Naive thymus-derived CD4-positive, alpha-beta T cell (primary cell): ENCODE measurements around the gene NR0B2. TPM values are rescaled to one million over a fixed set of nuclear protein-coding genes. Genes with fewer than 3 reads are reported as not detected.

ENCODE experiments used
- ATAC-seq: fragments of 150-1000 bp; cut with Tn5 transposase; 2 replicates; pipeline ENCODE4 v1.10.0; 2021; ENCODE audit warnings: mild to moderate bottlenecking, moderate library complexity
- CTCF ChIA-PET: fragments of 350-600 bp; sonication (Branson Sonifier 250); formaldehyde crosslinking; loops from one replicate; lab custom pipeline; 2021; ENCODE audit warnings: antibody characterized with exemption; lab: Charles Lee
- POLR2A ChIA-PET: fragments of 350-600 bp; sonication (Branson Sonifier 250); formaldehyde crosslinking; loops from one replicate; lab custom pipeline; 2021; ENCODE audit warnings: antibody characterized with exemption, inconsistent platforms; lab: Charles Lee
- DNase-seq, 9 donors: peaks; one replicate each; pipeline versions ENCODE4 v3.0.0 to v3.0.0-alpha.2; 2020 to 2022; ENCODE audit warnings: mixed read lengths in 1 of 9
- H3K27ac ChIP-seq: one replicate; pipeline ENCODE4 v1.7.0; 2013; ENCODE audit warnings: mild to moderate bottlenecking, low read depth, low read length, moderate library complexity
- H3K27me3 ChIP-seq, 2 donors: one replicate each; pipeline ENCODE4 v1.7.0; 2013; ENCODE audit warnings: low read length in 2 of 2, mild to moderate bottlenecking in 2 of 2, moderate library complexity in 2 of 2; ENCODE audit not compliant: control insufficient read depth in 2 of 2, insufficient read depth in 2 of 2
- H3K36me3 ChIP-seq, 3 experiments: 1 replicate in 2 of 3; 2 replicates in 1 of 3; pipeline ENCODE4 v1.7.0; 2013; ENCODE audit warnings: low read length in 3 of 3, mild to moderate bottlenecking in 3 of 3, moderate library complexity in 1 of 3; ENCODE audit not compliant: insufficient read depth in 3 of 3, control insufficient read depth in 2 of 3
- H3K4me1 ChIP-seq, 2 donors: one replicate each; pipeline ENCODE4 v1.7.0; 2013; ENCODE audit warnings: low read length in 2 of 2, mild to moderate bottlenecking in 2 of 2, moderate library complexity in 1 of 2; ENCODE audit not compliant: control insufficient read depth in 2 of 2, insufficient read depth in 2 of 2
- H3K4me3 ChIP-seq: 2 replicates; pipeline ENCODE4 v1.7.0; 2013; ENCODE audit warnings: mild to moderate bottlenecking, low read length
- H3K9me3 ChIP-seq, 3 experiments: 1 replicate in 2 of 3; 2 replicates in 1 of 3; pipeline ENCODE4 v1.7.0; 2013; ENCODE audit warnings: low read length in 3 of 3; ENCODE audit not compliant: control insufficient read depth in 2 of 3
- H3K27ac Mint-ChIP-seq, 9 donors: one replicate each; pipeline ENCODE4 v1.8.0; 2020 to 2022; ENCODE audit warnings: mixed read lengths in 9 of 9, mild to moderate bottlenecking in 8 of 9, moderate library complexity in 5 of 9, inconsistent platforms in 2 of 9
- H3K27me3 Mint-ChIP-seq, 5 donors: one replicate each; pipeline ENCODE4 v1.8.0; 2021 to 2022; ENCODE audit warnings: mixed read lengths in 5 of 5, mild to moderate bottlenecking in 1 of 5
- H3K36me3 Mint-ChIP-seq, 5 donors: one replicate each; pipeline ENCODE4 v1.8.0; 2020 to 2022; ENCODE audit warnings: mixed read lengths in 5 of 5, mild to moderate bottlenecking in 3 of 5, inconsistent platforms in 1 of 5
- H3K4me1 Mint-ChIP-seq, 7 donors: one replicate each; pipeline ENCODE4 v1.8.0; 2020 to 2022; ENCODE audit warnings: mixed read lengths in 7 of 7, mild to moderate bottlenecking in 3 of 7, inconsistent platforms in 1 of 7
- H3K4me3 Mint-ChIP-seq, 10 donors: one replicate each; pipeline ENCODE4 v1.8.0; 2020 to 2022; ENCODE audit warnings: mild to moderate bottlenecking in 10 of 10, mixed read lengths in 10 of 10, moderate library complexity in 6 of 10, inconsistent platforms in 2 of 10
- H3K9me3 Mint-ChIP-seq, 11 donors: one replicate each; pipeline ENCODE4 v1.8.0; 2020 to 2022; ENCODE audit warnings: mixed read lengths in 11 of 11, mild to moderate bottlenecking in 4 of 11, inconsistent platforms in 1 of 11, moderate library complexity in 1 of 11
- intact Hi-C, 2 donors: fragments of 100-400 bp; cut with micrococcal nuclease; formaldehyde crosslinking; loops; one replicate each; pipeline ENCODE4 v1.15.1; 2023
- polyA plus RNA-seq, 2 donors: library from polyadenylated mRNA; unstranded; fragments of 300-500 nt; fragmentation: Illumina TruSeq; gene quantifications; one replicate each; pipeline ENCODE4 v1.2.3, GENCODE V29; 2021
- total RNA-seq, 6 experiments: library from RNA in 5 of 6; stranded (reverse) in 5 of 6; gene quantifications; 1 replicate in 5 of 6; 2 replicates in 1 of 6; pipeline ENCODE4 v1.2.3 and lab custom pipeline; 2021 to 2026

NR0B2 gene
- total and polyA plus RNA-seq, 7 experiments from 2014 or later = not detected

GRCh38 chr1:26922901-26923300 lies 9.1 kb upstream of the NR0B2 start:
- Mint-ChIP-seq H3K36me3 (peaks cover 0 to 16% (median 6%) of the 10 kb centered on the region in 5 donors), H3K4me3 (peak overlapping the region; percentile 82 to 98 (median 94)), H3K27me3 (no peaks in the 10 kb centered on the region), H3K9me3 (peaks cover 0 to 3% (median 0%) of the 10 kb centered on the region in 11 donors), H3K27ac (peak overlapping the region in 7 of 9 donors; percentile 28 to 98 (median 93)), H3K4me1 (peaks cover 15 to 49% (median 41%) of the 10 kb centered on the region in 7 donors)
- H3K9me3 ChIP-seq = no peaks in the 10 kb centered on the region
- peaks cover 11 to 12% of the 10 kb centered on the region in 2 donors for H3K4me1 ChIP-seq
- ATAC-seq (no peak), DNase-seq (no peak)
- intact Hi-C loops = loop anchor here (5.0 kb wide), 3 partner anchors 849 to 1676 kb away; partner anchors contain the start of genes MED18 (in 1 of the 2), RSRP1 (in 1 of the 2) and STX12 (in 1 of the 2)
- CTCF ChIA-PET = no interaction called here
- H3K36me3 ChIP-seq = peaks cover 0 to 32% (median 8%) of the 10 kb centered on the region in 3 experiments
- H3K27ac ChIP-seq = peak overlapping the region; percentile 88
- POLR2A ChIA-PET = interaction anchor here (1.0 to 3.0 kb wide), 2 partner anchors 10 to 23 kb away, joined by 3 to 25 read pairs; partner anchors contain the start of gene GPATCH3
- H3K4me3 ChIP-seq = no peak overlapping the region
- H3K27me3 ChIP-seq = no peaks in the 10 kb centered on the region

DNA sequence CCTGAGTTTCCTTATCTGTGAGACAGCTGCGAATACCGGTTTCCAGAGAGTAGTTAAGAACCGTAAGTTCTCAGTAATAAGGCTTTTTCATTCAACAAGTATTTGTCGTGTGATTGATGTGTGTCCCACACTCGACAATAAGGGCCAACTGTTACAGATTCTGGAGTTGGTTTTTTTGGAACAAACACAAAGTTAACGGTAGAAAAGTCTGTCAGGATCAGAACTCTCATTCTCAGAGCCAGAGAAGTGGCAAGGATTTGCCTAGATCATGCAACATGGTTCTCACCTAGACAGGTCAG lies 8.6 kb upstream of the NR0B2 start:
- Mint-ChIP-seq H3K27me3 (no peaks in the 10 kb centered on the region), H3K36me3 (peaks cover 0 to 12% (median 5%) of the 10 kb centered on the region in 5 donors), H3K27ac (peak overlapping the region in 7 of 9 donors; percentile 88 to 98 (median 96)), H3K4me3 (peak overlapping the region; percentile 82 to 98 (median 94)), H3K9me3 (peaks cover 0 to 3% (median 0%) of the 10 kb centered on the region in 11 donors), H3K4me1 (peaks cover 12 to 49% (median 37%) of the 10 kb centered on the region in 7 donors)
- CTCF ChIA-PET = no interaction called here
- no peak for ATAC-seq
- peak overlapping the region; percentile 79 for H3K4me3 ChIP-seq
- POLR2A ChIA-PET = interaction anchor here (1.0 to 3.0 kb wide), 3 partner anchors 9 to 32 kb away, joined by 3 to 25 read pairs (median 8); partner anchors contain the start of genes GPATCH3 and GPN2
- H3K27ac ChIP-seq = peak overlapping the region; percentile 88
- peaks cover 11 to 12% of the 10 kb centered on the region in 2 donors for H3K4me1 ChIP-seq
- no peaks in the 10 kb centered on the region for H3K9me3 ChIP-seq
- no peaks in the 10 kb centered on the region for H3K27me3 ChIP-seq
- H3K36me3 ChIP-seq = peaks cover 0 to 27% (median 8%) of the 10 kb centered on the region in 3 experiments
- DNase-seq = no peak
- intact Hi-C loops = loop anchor here (5.0 kb wide), 3 partner anchors 850 to 1675 kb away; partner anchors contain the start of genes MED18 (in 1 of the 2), RSRP1 (in 1 of the 2) and STX12 (in 1 of the 2)

- DNase-seq (peak; percentile 87 to 97 (median 95)), ATAC-seq (peak; percentile 97)
- Histone ChIP-seq H3K36me3 (peaks cover 0 to 21% (median 5%) of the 10 kb centered on the region in 3 experiments), H3K4me3 (peak within 1 kb of the TSS; percentile 79), H3K9me3 (no peaks in the 10 kb centered on the region), H3K27me3 (no peaks in the 10 kb centered on the region), H3K4me1 (peaks cover 11 to 12% of the 10 kb centered on the region in 2 donors), H3K27ac (peak within 1 kb of the TSS; percentile 88)
- Mint-ChIP-seq H3K9me3 (peaks cover 0 to 1% (median 0%) of the 10 kb centered on the region in 11 donors), H3K4me3 (peak within 1 kb of the TSS; percentile 82 to 98 (median 94)), H3K36me3 (peaks cover 0 to 8% (median 2%) of the 10 kb centered on the region in 5 donors), H3K27ac (peak within 1 kb of the TSS; percentile 88 to 98 (median 96)), H3K27me3 (no peaks in the 10 kb centered on the region), H3K4me1 (peaks cover 12 to 46% (median 34%) of the 10 kb centered on the region in 7 donors)
- ChIA-PET CTCF (interaction anchor here (0.5 to 0.6 kb wide), 3 partner anchors 113 to 637 kb away, joined by 3 to 8 read pairs (median 4); no protein-coding TSS in a partner anchor), POLR2A (interaction anchor here (0.7 to 3.0 kb wide), 6 partner anchors 9 to 568 kb away, joined by 3 to 25 read pairs (median 3); partner anchors contain the start of genes GPATCH3, GPN2 and WASF2)
- intact Hi-C loops = loop anchor here (1.0 to 5.0 kb wide), 12 partner anchors 21 to 1674 kb away; partner anchors contain the start of genes GPATCH3 (in 2 of the 2), GPN2 (in 2 of the 2), WDTC1 (in 2 of the 2) and MED18 (in 1 of the 2)
These were observed 8.0 kb upstream of the NR0B2 start, which contains the start of gene NUDC for GRCh38 chr1:26921540-26922430. Gene NUDC (plus strand): TSS chr1:26921743. CDS start chr1:26921849, 106 bp downstream.

GRCh38 chr1:26921126-26921539 lies 7.4 kb upstream of the NR0B2 start:
- Mint-ChIP-seq H3K9me3 (peaks cover 0 to 1% (median 0%) of the 10 kb centered on the region in 11 donors), H3K4me3 (peak overlapping the region; percentile 82 to 98 (median 94)), H3K36me3 (peaks cover 0 to 8% (median 0%) of the 10 kb centered on the region in 5 donors), H3K4me1 (peaks cover 12 to 43% (median 33%) of the 10 kb centered on the region in 7 donors), H3K27ac (peak overlapping the region; percentile 88 to 98 (median 96)), H3K27me3 (no peaks in the 10 kb centered on the region)
- H3K4me3 ChIP-seq = peak overlapping the region; percentile 79
- H3K27me3 ChIP-seq = no peaks in the 10 kb centered on the region
- DNase-seq (no peak), ATAC-seq (peak; percentile 54)
- peaks cover 0 to 16% (median 3%) of the 10 kb centered on the region in 3 experiments for H3K36me3 ChIP-seq
- intact Hi-C loops = loop anchor here (1.0 to 5.0 kb wide), 12 partner anchors 21 to 1674 kb away; partner anchors contain the start of genes GPATCH3 (in 2 of the 2), GPN2 (in 2 of the 2), WDTC1 (in 2 of the 2) and MED18 (in 1 of the 2)
- peak overlapping the region; percentile 88 for H3K27ac ChIP-seq
- peaks cover 11 to 12% of the 10 kb centered on the region in 2 donors for H3K4me1 ChIP-seq
- POLR2A ChIA-PET = interaction anchor here (0.6 to 3.0 kb wide), 6 partner anchors 21 to 1673 kb away, joined by 3 to 25 read pairs (median 4); partner anchors contain the start of genes GPATCH3, GPN2 and WASF2
- CTCF ChIA-PET = interaction anchor here (0.5 to 1.1 kb wide), 5 partner anchors 22 to 638 kb away, joined by 3 to 8 read pairs (median 3); partner anchors contain the start of gene GPATCH3
- H3K9me3 ChIP-seq = no peaks in the 10 kb centered on the region

DNA sequence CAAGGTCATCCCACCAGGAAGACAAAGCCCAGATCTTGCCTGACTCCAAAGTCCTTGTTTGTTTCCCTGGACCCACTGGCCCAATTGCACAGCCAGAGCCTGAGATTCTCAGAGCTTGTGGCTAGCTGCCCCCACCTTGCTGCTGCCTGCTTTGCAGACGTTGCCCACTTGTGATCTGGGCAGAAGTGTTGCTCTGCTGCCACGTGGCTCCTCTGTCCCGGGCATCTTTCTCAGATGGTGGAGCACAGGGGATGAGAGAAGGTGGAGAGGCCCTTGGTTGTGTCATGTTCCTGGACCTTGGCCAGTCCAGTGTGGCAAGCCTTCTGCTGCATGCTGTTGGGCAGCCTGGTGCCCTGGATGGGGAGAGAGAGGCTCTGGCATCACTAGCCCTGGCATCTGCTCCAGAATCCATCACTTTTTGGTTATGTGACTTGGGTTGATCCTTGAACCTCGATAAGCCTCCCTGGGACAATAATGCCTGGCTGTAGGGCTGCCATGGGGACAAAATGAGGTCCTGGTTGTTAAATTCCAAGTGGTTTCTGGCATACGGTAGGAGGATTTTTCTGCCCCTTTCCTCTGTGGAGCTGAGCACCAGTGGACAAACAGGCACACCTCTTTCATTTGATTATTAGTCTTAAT lies 1.5 kb upstream of the NR0B2 start:
- no peaks in the 10 kb centered on the region for H3K27me3 ChIP-seq
- Mint-ChIP-seq H3K27me3 (peaks cover 0 to 3% (median 0%) of the 10 kb centered on the region in 5 donors), H3K4me3 (no peak overlapping the region), H3K27ac (no peak overlapping the region), H3K9me3 (no peaks in the 10 kb centered on the region), H3K4me1 (peaks cover 0 to 6% (median 2%) of the 10 kb centered on the region in 7 donors), H3K36me3 (no peaks in the 10 kb centered on the region)
- DNase-seq (no peak), ATAC-seq (no peak)
- no peaks in the 10 kb centered on the region for H3K9me3 ChIP-seq
- POLR2A ChIA-PET = interaction anchor here (1.0 to 1.3 kb wide), 2 partner anchors 9 to 15 kb away, joined by 3 read pairs; partner anchors contain the start of gene GPATCH3
- intact Hi-C loops = no loop called here
- H3K27ac ChIP-seq = no peak overlapping the region
- CTCF ChIA-PET = no interaction called here
- no peaks in the 10 kb centered on the region for H3K36me3 ChIP-seq
- H3K4me1 ChIP-seq = no peaks in the 10 kb centered on the region
- no peak overlapping the region for H3K4me3 ChIP-seq
